ENCODE results near the gene APCDD1L. TPM values are rescaled to one million over a fixed set of nuclear protein-coding genes. Genes with fewer than 3 reads are reported as not detected.

Gene APCDD1L
- total RNA-seq, 2 experiments from 2014 or later = not detected

DNA sequence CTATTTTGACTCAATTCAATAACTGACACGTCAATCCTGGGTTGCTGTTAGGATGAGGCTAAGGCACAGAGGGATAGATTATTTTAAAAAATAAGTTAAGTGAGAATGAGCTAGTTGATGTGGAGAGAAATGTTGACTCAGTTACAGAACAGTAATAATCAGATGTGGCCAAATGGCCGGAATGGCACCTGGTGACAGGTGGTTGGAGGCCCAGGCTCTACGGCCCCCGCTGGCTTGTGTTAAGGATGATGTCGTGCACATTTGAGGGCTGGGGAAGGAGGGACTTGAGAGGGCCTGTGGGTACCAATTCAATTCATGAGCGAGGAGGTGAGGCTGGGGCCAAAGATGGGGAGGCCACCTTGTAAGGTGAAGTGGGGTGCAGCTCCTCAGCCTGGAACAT is 31.7 kb downstream of the APCDD1L start:
- ChIA-PET POLR2A (no interaction called here), CTCF (interaction anchor here (1.0 to 3.2 kb wide), 2 partner anchors 8 to 168 kb away, joined by 3 to 24 read pairs; partner anchors contain the start of gene STX16)
- Mint-ChIP-seq H3K36me3 (ENCODE audit: low read depth) (peaks cover 3% of the 10 kb centered on the region), H3K4me1 (ENCODE audit: low read depth) (no peaks in the 10 kb centered on the region), H3K9me3 (peaks cover 15% of the 10 kb centered on the region), H3K4me3 (no peak overlapping the region), H3K27ac (no peak overlapping the region), H3K27me3 (peaks cover 9% of the 10 kb centered on the region)
- DNase-seq = no peak
- no peak for ATAC-seq
- intact Hi-C loops (cut with micrococcal nuclease) = loop anchor here (10.0 kb wide), 2 partner anchors 161 to 351 kb away; no protein-coding TSS in a partner anchor
- TF ChIP-seq, protein P1, sequence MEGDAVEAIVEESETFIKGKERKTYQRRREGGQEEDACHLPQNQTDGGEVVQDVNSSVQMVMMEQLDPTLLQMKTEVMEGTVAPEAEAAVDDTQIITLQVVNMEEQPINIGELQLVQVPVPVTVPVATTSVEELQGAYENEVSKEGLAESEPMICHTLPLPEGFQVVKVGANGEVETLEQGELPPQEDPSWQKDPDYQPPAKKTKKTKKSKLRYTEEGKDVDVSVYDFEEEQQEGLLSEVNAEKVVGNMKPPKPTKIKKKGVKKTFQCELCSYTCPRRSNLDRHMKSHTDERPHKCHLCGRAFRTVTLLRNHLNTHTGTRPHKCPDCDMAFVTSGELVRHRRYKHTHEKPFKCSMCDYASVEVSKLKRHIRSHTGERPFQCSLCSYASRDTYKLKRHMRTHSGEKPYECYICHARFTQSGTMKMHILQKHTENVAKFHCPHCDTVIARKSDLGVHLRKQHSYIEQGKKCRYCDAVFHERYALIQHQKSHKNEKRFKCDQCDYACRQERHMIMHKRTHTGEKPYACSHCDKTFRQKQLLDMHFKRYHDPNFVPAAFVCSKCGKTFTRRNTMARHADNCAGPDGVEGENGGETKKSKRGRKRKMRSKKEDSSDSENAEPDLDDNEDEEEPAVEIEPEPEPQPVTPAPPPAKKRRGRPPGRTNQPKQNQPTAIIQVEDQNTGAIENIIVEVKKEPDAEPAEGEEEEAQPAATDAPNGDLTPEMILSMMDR (IDR thresholded peaks at IDR 0.05) = no peak

DNA sequence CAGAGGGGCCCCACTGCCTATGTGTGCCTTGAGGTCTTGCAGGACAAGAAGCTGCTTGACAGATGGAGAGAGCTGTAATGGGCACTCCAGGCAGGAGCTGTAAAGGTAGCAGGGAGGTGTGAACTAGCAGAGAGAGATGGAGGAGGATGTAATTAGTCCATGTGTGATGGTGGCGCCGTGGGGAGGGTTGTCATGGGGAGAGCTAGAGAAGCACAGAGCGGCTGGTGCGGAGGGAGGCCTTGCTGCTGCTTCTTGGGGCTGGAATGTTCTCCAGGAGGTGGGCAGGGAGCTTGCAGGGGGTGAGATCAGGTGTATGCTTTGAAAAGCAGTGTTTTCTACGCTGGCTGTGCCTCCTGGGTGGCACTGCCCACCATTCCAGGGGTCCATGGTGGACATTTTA is 32.1 kb downstream of the APCDD1L start:
- peaks cover 18% of the 10 kb centered on the region for H3K9me3 Mint-ChIP-seq
- TF ChIP-seq, protein P1 (IDR thresholded peaks at IDR 0.05) = no peak
- POLR2A ChIA-PET = interaction anchor here (0.5 kb wide), 1 partner anchor 1013 kb away, joined by 3 read pairs; no protein-coding TSS in a partner anchor
- peaks cover 3% of the 10 kb centered on the region for H3K36me3 Mint-ChIP-seq (ENCODE audit: low read depth)
- no peak overlapping the region for H3K27ac Mint-ChIP-seq
- H3K4me1 Mint-ChIP-seq (ENCODE audit: low read depth) = no peaks in the 10 kb centered on the region
- no peak for DNase-seq
- peaks cover 9% of the 10 kb centered on the region for H3K27me3 Mint-ChIP-seq
- intact Hi-C loops (cut with micrococcal nuclease) = loop anchor here (10.0 kb wide), 2 partner anchors 162 to 352 kb away; no protein-coding TSS in a partner anchor
- no peak for ATAC-seq
- H3K4me3 Mint-ChIP-seq = no peak overlapping the region
- CTCF ChIA-PET = interaction anchor here (1.0 to 3.2 kb wide), 5 partner anchors 9 to 357 kb away, joined by 3 to 25 read pairs (median 11); partner anchors contain the start of gene STX16

DNA sequence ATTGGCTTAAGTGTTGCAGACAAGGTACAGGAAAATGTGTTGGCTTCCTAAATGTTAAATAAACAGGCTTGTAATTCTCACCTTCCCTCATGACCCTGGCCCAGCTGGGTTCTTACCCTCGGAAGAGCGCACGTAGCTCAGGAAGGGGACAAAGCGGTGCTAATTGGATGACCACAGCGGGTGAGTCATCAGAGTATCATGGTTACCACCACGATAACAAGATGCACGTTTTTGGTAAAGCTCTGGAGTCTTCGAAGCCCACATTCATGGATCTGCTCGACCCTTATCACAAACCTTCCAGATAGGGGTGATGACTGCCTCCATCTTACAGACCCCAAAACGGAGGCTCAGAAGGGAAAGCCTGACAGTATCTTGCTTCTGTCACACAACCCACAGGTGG is 32.8 kb downstream of the APCDD1L start:
- TF ChIP-seq, protein P1 (IDR thresholded peaks at IDR 0.05) = no peak
- Mint-ChIP-seq H3K27ac (no peak overlapping the region), H3K27me3 (peaks cover 9% of the 10 kb centered on the region), H3K4me3 (no peak overlapping the region), H3K36me3 (ENCODE audit: low read depth) (peaks cover 3% of the 10 kb centered on the region), H3K9me3 (peaks cover 16% of the 10 kb centered on the region), H3K4me1 (ENCODE audit: low read depth) (no peaks in the 10 kb centered on the region)
- no peak for ATAC-seq
- no peak for DNase-seq
- intact Hi-C loops (cut with micrococcal nuclease) = loop anchor here (10.0 kb wide), 2 partner anchors 162 to 352 kb away; no protein-coding TSS in a partner anchor
- CTCF ChIA-PET = interaction anchor here (0.7 to 3.2 kb wide), 19 partner anchors 9 to 922 kb away, joined by 3 to 25 read pairs (median 6); partner anchors contain the start of genes GNAS and STX16
- POLR2A ChIA-PET = no interaction called here

- Mint-ChIP-seq H3K36me3 (ENCODE audit: low read depth) (peaks cover 3% of the 10 kb centered on the region), H3K9me3 (peaks cover 15% of the 10 kb centered on the region), H3K27me3 (peaks cover 8% of the 10 kb centered on the region), H3K27ac (no peak overlapping the region), H3K4me3 (no peak overlapping the region), H3K4me1 (ENCODE audit: low read depth) (no peaks in the 10 kb centered on the region)
- ChIA-PET CTCF (interaction anchor here (0.6 to 3.2 kb wide), 30 partner anchors 8 to 923 kb away, joined by 3 to 25 read pairs (median 4); partner anchors contain the start of genes GNAS and STX16), POLR2A (interaction anchor here (1.0 to 1.7 kb wide), 2 partner anchors 170 to 1024 kb away, joined by 3 to 5 read pairs; partner anchors contain the start of gene STX16)
- DNase-seq = peak; percentile 68
- intact Hi-C loops (cut with micrococcal nuclease) = loop anchor here (10.0 kb wide), 2 partner anchors 163 to 353 kb away; no protein-coding TSS in a partner anchor
- TF ChIP-seq, protein P1 (IDR thresholded peaks at IDR 0.05) = peak; percentile 86
- ATAC-seq = peak; percentile 94
Measured at GRCh38 chr20:58481481-58482021, 33.6 kb downstream of the APCDD1L start.

All from activated CD8-positive, alpha-beta T cell treated with anti-CD3 and anti-CD28 coated beads for 36 hours (primary cell).